ENCODE results near the gene CHADL.

The CHADL gene

GRCh38 chr22:41229730-41230400 lies 10.9 kb downstream of the CHADL start:
- no peak for FAIRE-seq

DNA sequence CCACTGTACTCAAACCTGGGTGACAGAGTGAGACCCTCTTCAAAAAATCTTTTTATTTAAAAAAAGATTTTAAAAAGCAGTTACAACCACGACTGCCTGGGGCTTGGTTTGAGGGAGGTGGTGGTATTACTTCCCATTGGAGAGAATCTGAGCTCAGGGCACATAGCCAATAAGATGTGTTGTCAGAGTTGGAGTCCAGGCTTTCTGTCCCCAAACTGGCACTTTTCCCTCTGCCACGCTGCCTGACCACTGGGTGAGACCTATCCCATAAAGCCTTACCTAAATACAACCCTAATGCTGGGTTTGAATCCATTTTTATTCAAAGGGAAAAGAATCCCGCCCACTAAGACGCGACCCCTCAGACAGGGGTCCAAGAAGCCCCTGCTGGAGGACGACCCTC lies 11.5 kb downstream of the CHADL start:
- FAIRE-seq: no peak

GRCh38 chr22:41226723-41227655 lies 13.7 kb downstream of the CHADL start:
- no peak for FAIRE-seq

DNA sequence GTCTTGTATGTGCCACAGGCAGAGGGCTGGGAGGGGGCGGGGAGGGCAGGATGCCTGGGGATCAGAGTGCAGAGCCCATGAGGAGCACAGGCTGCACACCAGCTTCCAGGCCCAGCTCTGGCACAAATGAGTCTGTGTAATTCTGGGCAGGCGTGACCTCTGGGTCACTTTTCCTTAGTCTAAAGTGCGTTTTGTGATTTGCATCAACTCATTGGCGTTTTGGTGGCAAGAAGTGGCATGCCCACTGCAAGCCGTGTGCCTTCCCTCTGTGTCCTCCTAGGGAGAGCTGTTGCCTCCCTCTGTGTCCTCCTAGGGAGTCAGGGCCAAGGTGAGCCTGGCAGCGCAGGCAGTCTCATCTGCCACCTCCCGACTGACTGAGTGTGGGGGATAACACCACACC lies 17.2 kb downstream of the CHADL start:
- FAIRE-seq: no peak

GRCh38 chr22:41222846-41223507 lies 17.8 kb downstream of the CHADL start:
- FAIRE-seq: no peak

- FAIRE-seq: no peak
Measured at GRCh38 chr22:41217553-41218157, 23.1 kb downstream of the CHADL start.

DNA sequence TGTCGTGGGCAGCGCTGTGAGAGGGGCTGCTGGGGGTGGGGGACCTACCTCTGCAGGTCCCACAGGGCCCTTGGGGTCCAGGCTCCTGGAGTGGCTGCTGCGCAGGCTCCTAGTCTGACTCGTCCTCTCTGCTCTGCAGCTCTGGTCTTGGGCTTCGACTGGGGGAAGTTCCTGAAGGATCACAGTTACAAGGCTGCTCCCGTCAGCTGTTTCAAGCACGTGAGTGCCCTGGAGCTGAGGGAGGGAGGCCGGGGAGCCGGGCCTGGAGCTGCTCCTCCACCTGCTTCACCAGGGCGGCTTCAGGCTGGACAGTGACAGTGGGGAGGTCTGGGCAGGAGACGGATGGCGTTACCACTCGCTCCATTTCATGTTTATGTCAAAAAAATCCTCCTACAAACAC lies 23.7 kb downstream of the CHADL start:
- no peak for FAIRE-seq

- FAIRE-seq: no peak
Measured at GRCh38 chr22:41215926-41216325, 24.8 kb downstream of the CHADL start.

DNA sequence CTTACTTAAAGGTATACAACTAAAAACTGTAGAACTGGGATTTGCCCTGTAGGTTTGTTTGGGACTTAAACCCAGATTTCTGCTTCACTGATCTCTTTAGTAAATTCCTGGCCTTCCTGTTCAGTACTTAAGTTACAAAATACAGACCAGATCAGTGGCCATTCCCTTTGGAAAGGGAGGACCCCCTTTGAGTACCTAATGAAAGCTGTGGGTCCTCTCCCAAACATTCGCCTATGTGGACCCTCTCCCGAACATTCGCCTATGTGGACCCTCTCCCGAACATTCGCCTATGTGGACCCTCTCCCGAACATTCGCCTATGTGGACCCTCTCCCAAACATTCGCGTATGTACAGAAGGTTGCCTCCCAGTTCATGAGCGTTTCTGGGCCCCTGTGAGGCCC lies 25.3 kb downstream of the CHADL start:
- no peak for FAIRE-seq

GRCh38 chr22:41206719-41207118 lies 34.0 kb downstream of the CHADL start:
- FAIRE-seq: no peak

DNA sequence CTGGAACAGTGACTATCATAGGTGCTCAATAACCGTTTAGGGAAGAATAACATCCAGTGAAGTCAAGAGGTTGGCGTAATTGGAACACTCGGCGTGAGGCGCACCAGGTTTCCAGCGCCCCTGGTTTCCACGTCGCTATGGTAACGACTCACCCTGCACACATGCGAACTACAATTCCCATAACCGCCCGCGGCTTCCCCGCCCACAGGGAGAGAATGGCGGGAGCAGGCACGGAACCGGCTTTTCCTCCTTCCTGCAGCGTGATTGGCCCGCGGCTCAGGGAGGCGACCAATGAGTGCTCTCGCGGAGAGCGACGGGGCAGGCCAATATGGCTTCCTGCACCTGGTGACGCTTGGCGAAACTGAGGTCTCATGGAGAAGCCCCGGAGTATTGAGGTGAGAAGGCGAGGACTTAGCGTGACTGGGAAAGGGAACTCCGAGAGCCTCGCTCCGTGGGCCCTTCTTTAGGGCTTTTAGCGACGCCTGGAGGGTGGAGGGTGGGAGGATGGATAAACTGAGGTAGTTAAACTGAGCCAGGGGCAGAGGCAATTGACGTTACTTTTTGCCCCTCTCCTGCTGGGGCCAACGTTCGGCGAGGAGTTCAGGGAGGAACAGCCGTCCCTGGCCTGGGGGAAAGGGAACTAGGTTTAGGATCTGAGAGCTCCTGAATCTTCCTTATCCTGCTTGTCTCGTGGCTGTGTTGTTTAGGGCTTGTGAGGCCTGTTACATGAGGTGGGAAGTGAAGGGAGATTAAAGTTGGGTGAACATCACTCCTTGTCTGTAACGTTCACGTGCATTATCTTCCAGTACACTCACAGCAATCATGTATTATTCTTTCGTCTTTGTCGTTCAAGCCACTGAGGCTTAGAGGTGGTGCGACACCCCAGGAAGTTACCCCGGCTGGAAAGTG lies 35.5 kb downstream of the CHADL start, which contains the start of gene L3MBTL2:
L3MBTL2 (plus strand) TSS at position 321 of the 909 bp plus-strand sequence; CDS start at position 372, 51 bp downstream.
- peak; percentile 91 for FAIRE-seq

GRCh38 chr22:41204066-41204465 lies 36.7 kb downstream of the CHADL start:
- FAIRE-seq: no peak

DNA sequence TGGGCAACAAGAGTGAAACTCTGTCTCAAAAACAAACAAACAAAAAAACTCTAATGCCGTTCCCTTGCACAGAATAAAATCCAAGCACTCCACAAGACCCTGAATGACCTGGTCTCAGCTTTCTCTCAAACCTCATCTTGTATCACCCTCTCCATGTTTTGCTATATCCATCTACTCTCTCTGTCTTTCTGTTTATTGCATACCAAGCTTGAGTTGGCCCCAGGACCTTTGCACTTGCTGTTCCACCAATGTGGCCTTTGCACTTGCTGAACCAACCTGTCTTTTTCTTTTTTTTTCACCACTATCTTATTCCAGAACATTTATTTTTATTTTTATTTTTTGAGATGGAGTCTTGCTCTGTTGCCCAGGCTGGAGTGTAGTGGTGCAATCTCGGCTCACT lies 37.6 kb downstream of the CHADL start:
- no peak for FAIRE-seq

DNA sequence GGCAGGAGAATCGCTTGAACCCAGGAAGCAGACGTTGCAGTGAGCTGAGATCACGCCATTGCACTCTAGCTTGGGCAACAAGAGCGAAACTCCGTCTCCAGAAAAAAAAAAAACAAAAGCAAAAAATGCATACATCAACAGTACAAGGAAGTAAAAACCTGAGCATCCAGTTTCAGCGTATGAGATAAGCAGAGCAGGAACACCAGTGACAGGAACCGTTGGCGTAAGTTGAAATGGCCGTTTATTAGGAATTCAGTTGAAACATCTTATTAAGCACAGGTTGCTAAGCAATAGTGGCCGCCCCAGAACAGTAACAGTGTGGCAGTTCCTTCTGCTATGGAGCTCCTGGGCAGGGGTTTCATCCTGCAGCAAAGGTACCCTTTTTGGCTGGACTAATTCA lies 39.6 kb downstream of the CHADL start:
- FAIRE-seq: no peak

DNA sequence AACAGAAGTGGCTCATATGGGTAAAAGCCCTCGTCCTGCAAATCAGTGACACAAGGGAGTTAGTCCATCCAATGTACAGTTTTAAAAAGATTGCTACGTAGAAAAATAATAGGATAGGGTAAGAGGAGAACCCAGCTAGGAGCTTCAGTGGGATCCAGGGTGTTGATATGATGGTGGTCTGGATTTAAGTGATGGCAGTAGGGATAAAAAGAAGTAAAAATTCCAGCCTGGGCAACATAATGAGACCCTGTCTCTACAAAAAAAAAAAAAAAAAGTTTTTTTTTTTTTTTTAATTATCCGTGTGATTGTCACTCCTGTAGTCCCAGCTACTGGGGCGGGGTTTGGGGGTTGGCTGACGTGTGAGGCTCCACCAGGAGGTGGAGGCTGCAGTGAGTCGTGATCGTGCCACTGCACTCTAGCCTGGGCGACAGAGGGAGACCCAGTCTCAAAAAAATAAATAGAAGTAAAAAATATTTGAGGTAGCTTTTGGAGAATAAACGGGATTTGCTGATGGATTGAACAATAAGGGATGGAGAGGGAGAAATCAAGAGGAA lies 42.6 kb downstream of the CHADL start:
- no peak for FAIRE-seq

- FAIRE-seq: no peak
Measured at GRCh38 chr22:41197038-41197972, 43.4 kb downstream of the CHADL start.

DNA sequence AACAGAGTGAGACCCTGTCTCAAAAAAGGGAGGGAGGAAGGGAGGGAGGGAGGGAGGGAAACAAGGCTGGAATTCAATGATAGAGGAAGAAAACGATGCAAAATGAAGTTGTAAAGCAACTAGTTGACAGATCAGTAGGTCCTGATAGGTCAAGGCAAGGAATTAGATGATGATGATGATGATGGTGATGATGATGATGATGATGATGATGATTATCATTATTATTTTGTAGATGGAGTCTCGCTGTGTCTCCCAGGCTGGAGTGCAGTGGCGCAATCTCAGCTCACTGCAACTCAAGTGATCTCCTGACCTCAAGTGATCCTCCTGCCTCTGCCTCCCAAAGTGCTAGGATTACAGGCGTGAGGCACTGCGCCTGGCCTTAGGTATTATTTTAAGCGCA lies 46.9 kb downstream of the CHADL start:
- FAIRE-seq: no peak

DNA sequence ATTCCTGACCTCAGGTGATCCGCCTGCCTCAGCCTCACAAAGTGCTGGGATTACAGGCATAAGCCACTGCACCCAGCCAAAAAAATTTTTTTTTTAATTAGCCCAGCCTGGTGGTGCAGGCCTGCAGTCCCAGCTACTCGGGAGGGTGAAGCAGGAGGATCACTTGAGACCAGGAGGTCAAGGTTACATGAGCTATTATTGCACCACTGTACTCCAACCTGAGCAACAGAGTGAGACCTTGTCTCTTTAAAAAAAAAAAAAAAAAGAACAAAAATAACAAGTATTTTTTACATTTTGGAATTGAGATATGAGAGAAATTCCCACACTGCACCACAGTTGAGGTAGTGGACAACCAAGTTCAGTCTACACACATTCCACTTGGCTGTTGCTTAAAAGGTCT lies 49.3 kb downstream of the CHADL start:
- no peak for FAIRE-seq

DNA sequence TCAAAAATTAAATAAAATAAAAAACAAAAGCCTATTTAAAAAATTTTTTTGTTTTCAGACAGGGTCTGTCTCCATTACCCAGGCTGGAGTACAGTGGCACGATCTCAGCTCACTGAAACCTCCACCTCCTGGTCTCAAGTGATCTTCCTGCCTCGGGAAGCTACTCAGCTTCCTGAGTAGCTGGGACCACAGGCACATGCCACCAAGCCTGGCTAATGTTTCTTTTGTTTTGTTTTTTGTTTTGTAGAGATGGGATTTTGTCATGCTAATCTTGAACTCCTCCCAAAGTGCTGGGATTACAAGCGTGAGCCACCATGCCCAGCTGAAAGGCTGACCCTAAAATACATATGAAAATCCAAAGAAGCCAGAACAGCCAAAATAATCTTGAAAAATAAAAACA lies 56.1 kb downstream of the CHADL start:
- FAIRE-seq: no peak

Data from TTC549 (cell line).